HTR-8/SVneo (cell line): Measurements from ENCODE around the gene UFD1.

Experiments used
- DNase-seq: peaks from one replicate; pipeline ENCODE4 v3.0.0; 2011; ENCODE audit warnings: low spot score, mixed read lengths; ENCODE audit not compliant: insufficient read length
- FAIRE-seq: peaks from 2 replicates; lab custom pipeline; 2011; peaks lifted over from hg19 to GRCh38; lab: Jason Lieb, UNC

Gene UFD1

DNA sequence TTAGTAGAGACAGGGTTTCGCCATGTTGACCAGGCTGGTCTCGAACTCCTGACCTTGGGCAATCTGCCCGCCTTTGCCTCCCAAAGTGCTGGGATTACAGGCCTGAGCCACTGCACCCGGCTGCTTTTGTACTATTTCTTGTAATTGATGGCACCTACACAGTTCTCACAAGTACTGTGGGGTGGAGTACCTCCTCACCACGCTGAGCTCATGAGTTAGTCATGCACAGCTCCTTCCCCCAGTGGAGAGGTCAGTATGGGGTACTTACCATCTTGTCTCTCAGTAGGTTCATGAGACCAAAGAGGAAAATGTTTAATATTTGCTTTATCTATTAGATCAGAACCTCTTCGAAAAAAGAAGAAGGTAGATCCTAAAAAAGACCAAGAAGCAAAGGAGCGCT lies 44.6 kb downstream of the UFD1 start:
- FAIRE-seq: no peak
- DNase-seq: no peak

DNA sequence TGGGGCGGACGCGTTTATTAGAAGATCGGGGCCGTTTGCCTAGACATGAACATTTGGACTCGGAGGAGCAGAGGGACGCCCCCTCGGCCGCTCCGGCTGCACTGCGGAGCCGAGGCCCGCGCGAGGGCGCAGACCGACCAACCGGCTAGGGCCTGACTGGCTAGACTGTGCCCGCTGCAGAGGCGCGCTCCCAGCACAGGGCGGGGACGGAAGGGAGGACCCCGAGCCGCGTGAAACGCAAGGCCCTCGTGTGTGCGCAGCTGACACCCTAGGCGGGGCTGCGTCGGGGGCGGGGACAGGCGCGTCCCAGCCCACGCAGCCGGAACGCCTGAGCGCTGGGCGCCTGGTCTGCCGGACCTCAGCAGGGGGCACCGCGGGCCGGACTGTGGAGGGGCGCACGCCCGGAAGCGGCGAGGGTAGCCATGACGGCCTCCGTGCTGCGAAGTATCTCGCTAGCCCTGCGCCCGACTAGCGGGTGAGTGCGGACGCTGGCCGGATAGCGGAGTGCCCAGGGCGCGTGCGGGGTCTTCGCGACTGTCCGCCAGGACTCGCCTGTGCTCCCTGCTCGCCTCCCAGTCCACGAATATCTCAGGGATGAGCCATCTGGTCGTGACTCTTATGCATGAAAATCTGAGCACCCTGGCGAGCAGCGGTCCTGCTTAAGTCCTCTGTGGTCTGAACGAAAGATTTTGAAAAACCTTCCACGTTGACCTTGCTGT lies 46.7 kb downstream of the UFD1 start, which contains the start of gene MRPL40:
TSS of gene MRPL40 (plus strand) at position 413 of the 719 bp plus-strand sequence. CDS start at position 423, 10 bp downstream.
- peak; percentile 84 for DNase-seq
- FAIRE-seq: peak; percentile 88

DNA sequence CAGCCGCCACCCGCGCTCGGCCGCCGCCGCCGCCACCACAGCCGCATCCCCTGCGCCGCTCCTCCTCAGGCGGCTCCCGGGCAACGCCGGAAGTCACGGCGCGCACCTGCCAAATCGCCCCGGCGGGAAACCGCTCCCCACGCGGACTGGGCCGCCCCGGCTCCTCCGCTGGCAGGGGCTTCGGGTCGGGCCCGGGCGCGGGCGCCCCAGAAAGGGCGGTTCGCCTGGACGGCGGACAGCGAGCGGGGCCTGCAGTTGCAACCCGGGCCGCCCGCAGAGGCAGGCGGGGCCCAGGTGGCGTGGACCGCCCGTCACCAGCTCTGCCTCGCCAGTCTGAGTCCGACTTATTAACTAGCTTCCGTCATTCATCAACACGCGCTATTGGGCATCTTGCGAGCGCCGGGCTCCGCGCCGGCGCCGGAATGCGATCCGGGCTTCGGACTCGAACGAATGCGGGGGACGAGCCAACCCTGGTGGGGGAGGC lies 47.3 kb downstream of the UFD1 start, which contains the start of gene HIRA:
TSS of gene HIRA (minus strand) at position 85 of the 484 bp plus-strand sequence. CDS start 257 bp downstream, outside the sequence.
- DNase-seq (peak; percentile 60), FAIRE-seq (no peak)

DNA sequence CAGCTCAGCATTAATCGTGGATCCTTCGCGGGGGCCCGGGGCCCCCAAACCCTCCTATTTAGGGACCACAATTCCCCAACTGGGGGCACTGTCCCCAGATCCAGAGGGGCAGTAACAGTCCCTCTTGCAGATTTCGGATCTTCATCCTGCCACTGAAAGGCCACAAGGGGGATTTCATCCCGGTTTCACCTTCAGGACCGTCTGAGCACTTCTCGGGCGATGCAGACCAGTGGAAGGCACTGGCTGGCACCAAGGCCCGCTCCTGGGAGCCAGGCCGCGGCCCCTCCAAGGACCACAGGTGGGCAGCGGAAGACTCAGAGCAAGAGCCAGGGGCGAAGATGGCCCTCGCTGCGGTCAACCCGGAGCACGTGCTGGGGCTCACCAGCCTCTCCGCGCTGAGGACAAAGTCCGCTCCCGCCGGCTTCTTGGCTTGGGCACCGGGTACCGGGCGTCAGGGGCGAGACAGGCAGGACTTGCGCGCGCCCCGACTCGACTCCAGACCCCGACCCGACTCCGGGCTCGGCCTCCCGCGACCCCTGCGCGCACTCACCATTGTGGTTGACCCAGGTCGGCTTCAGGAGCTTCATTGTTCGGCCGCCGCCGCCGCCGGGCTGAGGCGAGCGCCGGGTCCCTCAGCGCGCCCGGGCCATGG lies 48.0 kb downstream of the UFD1 start:
- DNase-seq (no peak), FAIRE-seq (no peak)

DNA sequence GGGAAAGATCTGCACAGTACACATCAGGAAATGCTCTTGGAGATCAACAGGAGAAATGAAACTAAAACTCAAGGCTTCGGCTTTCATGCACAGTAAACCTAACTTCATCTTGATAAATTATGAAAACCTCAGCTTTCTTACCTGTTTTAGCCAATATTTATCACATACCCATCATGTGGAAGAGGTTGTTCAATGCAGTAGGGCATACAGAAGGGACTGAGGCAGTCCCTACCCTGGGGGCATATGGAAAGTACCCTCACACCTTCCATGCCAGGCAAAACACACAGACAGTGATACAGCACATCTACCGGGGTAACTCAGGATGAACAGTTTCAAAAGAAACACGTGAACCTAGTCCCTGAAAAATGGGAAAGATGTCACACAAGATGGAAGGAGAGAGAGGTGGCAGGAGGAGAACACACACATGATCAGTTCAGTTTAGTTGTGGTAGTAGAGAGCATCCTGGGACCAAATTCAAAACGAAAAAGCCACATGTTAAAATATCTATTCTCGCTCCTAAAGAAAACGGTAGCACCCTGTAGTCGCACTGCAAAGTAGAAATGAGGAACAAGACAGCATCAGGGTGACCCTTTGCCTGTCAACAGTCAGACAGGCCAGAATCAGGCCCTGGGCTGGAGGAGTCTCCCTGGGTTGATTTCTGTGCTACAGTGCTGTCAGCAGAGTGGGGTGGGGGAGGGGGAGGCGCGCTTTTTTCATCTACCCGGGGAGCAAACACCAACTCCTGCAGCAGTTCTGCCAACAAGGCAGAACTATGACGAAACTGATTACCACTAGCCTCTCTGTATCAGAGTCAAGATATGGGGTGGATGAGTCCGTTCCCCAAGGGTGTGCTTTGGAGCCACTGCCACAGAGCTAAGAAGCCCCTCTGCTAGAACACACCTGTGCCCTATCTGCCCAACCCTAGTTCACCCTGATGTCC lies 48.8 kb downstream of the UFD1 start:
- DNase-seq (no peak), FAIRE-seq (no peak)

DNA sequence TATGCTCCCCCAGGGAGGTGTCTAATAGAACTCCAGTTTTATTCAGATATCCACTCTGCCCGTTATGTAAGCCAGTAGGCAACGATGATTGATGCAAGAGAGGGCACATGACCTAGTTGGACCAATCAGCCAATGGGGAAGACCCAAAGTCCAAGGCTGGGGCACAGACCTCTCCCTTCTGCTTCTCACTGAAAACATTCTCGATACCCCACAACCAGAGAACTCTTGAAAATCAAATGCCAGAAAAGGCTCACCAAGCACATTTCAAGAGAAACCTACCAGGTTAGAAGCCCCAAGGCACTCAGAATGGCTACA lies 54.9 kb downstream of the UFD1 start:
- no peak for DNase-seq
- FAIRE-seq: no peak

DNA sequence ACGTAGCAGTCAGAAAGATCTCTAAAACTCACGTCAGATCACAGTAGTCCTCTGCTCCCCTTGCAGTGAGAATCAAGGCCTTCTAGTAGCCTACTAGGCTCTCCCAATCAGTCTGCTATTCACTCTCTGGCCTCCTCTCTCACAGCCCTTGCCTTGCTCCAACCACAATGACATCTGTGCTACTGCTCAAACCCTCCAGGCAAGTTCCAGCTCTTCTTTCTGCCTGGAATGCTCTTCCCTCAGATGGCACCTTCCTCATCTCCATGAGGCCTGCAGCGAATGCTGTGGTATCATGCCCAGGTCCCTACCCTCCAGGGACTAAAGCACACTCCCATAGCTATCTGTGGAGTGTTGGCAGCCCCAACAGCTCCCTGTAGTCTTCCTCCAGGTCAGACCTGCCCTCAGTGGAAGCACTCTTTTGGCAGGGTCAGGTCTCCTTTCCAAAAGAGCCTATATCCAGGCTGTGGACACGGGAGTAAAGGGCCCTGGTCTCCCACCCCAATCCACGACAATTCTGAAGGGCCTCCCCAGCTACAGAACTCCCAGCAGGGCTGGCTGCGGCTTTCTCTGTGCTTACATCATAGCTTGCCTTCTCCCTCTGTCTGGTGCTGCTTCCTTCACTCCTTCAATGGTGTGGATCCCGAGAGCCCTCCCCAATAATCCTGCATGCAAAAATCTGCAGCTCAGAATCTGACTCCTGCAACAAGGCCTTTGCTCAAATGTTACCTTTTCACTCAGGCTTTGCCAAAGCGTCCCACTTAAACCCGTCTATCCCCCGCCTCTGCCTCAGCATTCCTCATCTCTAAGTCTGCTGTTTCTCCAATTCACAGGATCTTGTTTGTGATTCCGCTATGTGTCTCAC lies 56.3 kb downstream of the UFD1 start:
- FAIRE-seq: no peak
- no peak for DNase-seq

DNA sequence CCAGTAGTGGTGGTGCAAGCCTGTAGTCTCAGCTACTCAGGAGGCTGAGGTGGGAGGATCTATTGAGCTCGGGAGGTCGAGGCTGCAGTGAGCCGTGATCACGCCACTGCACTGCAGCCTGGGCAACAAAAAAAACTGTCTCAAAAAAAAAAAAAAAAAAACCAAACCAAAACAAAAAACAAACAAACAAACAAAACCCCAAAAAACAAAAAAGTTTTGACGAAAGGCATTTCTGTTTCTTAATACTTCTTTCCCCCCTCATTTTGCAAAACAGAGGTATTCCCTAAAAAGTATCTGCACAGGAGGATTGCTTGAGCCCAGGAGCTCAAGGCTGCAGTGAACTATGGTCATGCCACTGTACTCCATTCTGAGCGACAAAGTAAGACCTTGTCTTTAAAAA lies 58.7 kb downstream of the UFD1 start:
- FAIRE-seq (no peak), DNase-seq (no peak)

DNA sequence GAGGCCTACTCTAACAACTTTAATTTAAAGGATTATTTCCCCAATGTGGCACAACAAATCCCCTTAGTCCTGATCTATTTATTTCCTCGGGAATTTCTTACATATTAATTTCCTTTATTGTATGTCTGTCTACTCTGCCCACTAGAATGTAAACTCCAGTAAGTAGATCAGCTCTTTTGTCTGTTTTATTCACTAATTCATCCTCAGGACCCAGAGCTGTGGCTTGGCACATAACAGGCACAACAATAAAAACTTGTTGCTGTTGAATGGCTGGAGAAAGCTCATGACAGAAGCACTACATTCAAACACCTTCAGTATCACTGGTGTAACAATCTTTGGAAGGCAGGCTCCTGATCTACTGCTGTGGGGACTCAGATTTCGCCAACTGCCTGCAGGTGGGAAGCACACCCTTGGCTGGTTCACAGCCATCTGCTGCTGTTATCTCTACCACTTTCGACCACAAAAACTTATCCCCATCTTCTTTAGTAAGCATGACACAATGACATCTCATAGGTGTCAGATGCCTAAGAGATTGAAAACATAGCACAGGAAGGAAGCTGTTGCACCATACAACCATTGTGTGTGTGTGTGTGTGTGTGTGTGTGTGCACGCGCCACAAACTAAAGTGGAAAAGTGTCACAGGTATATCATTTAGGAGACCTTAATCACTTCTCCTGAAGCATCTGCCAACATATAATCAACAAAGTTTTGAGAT lies 59.4 kb downstream of the UFD1 start:
- no peak for FAIRE-seq
- DNase-seq: no peak

DNA sequence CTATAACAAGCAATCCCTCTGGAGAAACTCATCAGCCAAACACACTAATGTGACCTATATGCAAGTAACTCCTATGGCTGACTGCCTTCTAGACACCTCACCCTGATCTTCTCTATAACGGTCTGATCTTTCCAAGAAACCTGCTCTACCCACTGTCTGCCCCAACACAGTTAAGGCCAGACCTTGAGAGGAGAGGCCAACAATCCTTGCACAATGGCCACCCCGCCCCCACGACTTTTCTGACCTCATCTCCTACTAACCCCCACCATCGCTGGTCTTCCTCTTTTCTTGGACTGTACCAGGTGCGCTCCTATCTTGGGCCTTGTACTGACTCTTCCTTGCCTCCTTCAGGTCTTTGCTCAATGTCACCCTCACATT lies 59.9 kb downstream of the UFD1 start:
- DNase-seq (no peak), FAIRE-seq (no peak)

DNA sequence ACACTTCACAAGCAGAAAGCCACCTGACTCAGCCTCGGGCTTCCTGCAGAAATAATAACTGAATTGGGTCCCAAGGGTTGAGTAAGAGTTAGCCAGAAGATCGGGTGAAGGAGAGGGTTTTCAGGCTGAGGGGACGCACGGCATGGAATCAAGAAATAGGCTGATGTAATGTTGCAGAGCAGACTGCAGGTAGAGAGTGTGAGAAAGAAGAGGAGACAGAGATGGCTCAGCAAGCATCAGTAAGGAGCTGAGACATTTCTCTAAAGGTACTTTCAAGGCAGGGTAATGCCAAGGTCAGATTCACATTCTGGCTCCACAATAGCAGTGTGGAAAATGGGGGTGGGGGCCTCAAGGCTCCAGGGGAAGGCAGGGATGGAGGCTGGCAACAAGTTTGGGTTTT lies 66.1 kb downstream of the UFD1 start:
- DNase-seq (no peak), FAIRE-seq (no peak)

DNA sequence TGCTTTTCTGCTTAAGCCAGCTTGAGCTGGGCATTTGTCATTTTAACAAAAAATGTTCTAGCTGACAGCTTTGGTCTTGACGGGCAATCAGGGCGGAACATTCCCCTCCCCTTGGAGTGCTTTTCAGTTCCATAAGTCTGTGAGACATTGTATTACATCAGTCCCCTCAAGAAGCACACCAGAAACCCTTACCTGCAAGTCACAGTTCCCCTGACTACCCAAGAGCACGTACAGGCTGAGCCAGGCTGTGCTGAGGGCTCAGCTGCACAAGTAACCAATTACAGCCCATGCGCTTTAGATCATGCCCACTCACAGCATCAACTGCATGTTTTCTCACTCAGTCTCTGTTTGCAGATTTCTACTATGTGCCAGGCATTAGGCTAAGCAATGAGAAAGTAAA lies 66.5 kb downstream of the UFD1 start:
- DNase-seq: no peak
- no peak for FAIRE-seq

DNA sequence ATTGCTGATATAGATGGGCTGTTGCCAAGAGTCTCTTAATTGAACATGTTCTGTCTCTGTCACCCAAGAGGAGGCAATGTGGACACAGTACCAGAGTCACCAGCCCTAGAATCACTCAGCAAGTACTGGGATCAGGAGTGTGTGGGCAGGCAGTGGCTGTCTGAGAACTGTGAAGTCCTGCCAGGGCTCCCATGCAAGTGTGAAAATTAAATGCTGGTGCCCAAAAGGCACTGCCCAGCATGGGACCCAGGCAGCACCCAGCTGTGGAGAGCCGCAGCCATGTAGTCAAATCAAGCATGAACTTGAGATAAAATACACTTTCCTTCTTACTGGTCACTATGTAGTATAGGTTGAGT lies 67.3 kb downstream of the UFD1 start:
- FAIRE-seq (no peak), DNase-seq (no peak)

DNA sequence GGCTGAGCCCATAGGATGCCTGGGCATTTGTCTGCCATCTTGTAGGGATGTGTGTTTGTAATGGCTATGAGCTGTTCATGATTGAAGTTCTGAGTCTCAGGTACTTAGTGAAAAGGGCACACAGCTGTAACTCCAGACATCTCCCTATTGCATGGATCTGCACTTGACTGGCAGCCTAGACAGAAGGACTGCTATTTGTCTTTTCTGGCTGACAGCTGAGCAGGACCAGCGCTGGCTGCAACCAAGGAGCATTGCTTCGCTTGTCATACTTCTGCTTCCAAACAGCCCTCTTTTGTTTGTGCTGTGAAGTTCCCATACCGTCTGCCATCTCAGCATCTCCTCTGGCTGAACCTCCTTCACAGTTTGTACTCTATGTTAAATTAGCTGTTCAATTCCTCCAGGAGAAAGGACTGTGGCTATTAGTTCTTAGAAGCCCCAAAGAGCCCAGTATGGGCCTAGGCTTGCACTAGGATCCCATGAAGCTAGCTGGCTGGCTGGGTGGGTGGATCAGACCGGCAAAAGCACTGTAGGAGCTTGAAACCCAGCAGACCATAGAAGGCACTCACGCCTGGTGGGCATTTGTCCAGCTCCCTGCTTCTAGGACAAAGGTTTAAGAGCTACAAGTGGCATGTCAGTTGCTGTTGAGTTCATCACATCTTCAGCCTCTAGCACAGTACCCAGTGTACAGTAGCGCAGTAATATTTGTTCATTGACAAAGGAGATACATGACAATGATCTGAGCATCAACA lies 67.9 kb downstream of the UFD1 start:
- FAIRE-seq (no peak), DNase-seq (no peak)

DNA sequence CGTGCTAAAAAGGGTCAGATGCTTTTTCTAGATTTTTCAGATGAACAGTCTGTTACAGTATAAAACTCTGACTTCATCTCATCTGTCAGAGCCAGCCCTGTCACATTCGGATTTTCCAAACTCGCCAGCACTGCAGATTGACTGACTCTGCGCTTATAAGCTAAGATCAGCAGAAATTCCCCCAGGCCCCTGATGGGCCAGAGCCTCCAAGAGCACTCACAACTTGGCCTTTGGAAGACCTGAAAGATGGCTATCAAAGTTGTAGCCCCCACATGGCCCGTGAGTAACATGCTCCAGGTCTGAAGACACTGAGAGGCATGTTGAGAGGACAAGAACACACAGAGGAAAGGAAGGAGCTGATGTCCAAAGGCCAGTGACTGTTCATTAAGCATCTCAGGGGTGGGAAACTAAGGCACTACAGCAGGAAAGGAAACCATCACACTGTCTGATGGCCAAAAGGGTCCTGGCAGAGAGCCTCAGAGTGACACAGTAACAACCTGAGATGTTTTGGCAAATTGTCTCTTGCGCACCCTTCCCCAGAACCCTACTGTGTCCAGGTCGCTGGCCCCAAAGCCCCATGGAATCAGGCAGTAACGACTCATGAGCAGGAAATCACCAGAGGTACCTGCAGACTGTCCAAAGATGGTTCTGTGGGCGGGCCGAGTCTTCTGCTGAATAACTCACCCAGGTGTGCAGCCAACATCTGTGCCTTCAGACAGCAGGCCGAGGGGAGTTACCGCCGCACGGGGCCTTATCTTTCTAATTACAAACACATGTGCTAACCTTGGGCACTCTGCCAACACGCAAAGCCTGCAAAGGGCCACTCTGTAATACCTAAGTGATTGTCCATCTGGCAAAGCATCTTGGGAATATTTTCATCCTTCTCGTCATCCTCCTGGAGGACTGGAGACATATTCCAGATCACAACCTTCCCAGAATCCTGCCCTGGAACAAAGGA lies 71.1 kb downstream of the UFD1 start:
- no peak for DNase-seq
- no peak for FAIRE-seq

DNA sequence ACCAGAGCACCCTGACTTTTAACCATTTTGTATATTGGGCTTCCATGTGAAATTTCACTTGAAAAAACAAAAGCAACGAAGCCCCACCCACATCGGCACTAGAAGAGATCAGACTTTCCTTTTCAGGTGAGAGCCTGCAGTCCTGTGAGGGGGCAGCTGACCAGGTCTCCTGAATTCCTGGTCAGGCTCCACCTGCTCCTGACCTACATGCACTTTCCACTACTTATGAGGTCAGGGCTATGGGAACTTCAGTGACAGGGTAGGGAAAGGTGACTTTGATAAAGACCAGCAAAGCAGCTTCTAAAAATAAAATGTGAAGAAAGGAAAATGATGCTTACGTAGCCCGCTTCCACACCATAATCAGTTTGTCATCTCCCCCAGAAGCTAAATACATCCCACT lies 72.1 kb downstream of the UFD1 start:
- DNase-seq: no peak

DNA sequence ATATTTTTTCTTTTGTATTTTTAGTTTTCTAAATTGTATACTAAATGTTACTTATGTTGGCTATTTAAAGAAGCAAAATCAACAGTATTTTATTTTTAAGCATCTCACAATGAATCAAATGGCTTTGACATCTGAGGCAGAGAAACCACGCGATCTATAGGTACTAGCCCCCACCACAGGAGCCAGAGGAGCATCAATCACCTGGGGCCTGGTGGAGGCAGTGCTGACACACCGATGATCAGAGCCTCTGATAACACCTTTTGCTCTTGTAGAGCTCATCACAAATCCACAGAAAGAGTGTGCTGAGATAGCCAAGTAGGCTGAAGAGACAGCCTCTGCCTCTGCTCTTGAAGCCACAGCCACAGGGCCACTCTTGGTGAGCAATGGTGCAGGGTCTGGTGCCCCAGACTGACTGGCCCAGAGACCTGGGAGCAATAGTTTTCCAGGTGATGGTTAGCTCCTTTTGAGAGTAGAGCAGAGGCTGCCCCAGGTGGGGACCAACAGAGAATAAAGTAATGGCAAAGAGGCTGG lies 72.6 kb downstream of the UFD1 start:
- FAIRE-seq (no peak), DNase-seq (no peak)

More for the DNA sequence above, 72.1 kb downstream of the UFD1 start:
- no peak for FAIRE-seq
